BJ (cell line): ENCODE data around the gene SNTA1. TPM values are rescaled to one million over a fixed set of nuclear protein-coding genes. Genes with fewer than 3 reads are reported as not detected.

Experiments used
- CTCF ChIA-PET: fragments of 350-600 bp; formaldehyde crosslinking; extraction: SDS; loops from one replicate; lab custom pipeline; 2021; ENCODE audit warnings: antibody characterized with exemption, inconsistent platforms; lab: Yijun Ruan, JAX
- POLR2A ChIA-PET: fragments of 300-600 bp; sonication (Branson Sonifier 250); formaldehyde crosslinking; extraction: SDS; loops from one replicate; lab custom pipeline; 2021; ENCODE audit warnings: antibody characterized with exemption; lab: Charles Lee
- DNase-seq: peaks from one replicate; pipeline ENCODE4 v3.0.0-alpha.2; 2011; ENCODE audit warnings: low read depth
- H3K27me3 ChIP-seq: 2 replicates; pipeline ENCODE4 v1.6.0; 2011; ENCODE audit warnings: low read length; ENCODE audit not compliant: control insufficient read depth, insufficient read depth
- H3K36me3 ChIP-seq: 2 replicates; pipeline ENCODE4 v1.5.1; 2011; ENCODE audit warnings: low read length; ENCODE audit not compliant: control insufficient read depth, insufficient read depth
- H3K4me3 ChIP-seq: 2 replicates; pipeline ENCODE4 v1.5.1; 2011; ENCODE audit warnings: low read depth, mild to moderate bottlenecking, control low read depth, low read length
- polyA plus RNA-seq: library from polyadenylated mRNA; depleted of rRNA; stranded (reverse); fragments of >200 nt; gene quantifications from 2 replicates; pipeline ENCODE4 v1.2.3, GENCODE V29; 2011
- TF ChIP-seq, protein P1 (sequence below): IDR thresholded peaks from 2 replicates; pipeline ENCODE4 v1.5.1; 2011; ENCODE audit warnings: low read depth, mild to moderate bottlenecking, control low read depth, inconsistent platforms, low read length, moderate library complexity; ENCODE audit not compliant: insufficient read depth

Gene SNTA1
- polyA plus RNA-seq, 1 experiment, result 24.7 TPM

DNA sequence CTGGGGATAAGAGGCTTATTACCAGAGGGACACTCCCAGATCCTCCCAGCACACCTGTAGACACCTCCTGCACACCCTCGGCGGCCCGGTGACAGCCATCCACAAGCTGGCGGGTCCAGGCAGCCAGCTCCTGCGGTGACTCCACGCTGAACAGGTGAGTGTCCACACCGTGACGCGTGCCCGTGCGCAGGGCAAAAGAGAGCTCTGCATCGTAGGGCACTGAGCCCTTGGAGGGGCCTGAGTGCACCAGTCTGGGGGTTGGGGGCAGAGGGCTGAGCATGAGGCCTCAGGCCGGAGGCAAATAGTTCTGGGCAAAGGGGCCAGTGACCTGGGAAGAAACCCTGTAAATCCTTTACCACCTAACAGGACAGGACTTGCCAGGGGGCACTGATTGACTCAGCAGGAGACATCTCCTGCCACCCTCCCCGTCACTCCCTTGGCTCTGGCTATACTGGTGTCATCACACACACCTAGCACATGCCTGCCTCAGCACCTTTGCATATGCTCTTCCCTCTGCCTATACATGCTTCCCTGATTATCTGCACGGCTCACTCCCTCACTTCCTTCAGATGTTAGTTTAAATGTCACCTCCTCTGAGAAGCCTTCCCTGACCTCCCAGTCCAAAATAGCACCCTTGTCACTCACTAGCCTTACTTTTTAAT lies 33.4 kb downstream of the SNTA1 start:
- no peak overlapping the region for H3K4me3 ChIP-seq
- peaks cover 14% of the 10 kb centered on the region for H3K36me3 ChIP-seq
- TF ChIP-seq, protein P1, sequence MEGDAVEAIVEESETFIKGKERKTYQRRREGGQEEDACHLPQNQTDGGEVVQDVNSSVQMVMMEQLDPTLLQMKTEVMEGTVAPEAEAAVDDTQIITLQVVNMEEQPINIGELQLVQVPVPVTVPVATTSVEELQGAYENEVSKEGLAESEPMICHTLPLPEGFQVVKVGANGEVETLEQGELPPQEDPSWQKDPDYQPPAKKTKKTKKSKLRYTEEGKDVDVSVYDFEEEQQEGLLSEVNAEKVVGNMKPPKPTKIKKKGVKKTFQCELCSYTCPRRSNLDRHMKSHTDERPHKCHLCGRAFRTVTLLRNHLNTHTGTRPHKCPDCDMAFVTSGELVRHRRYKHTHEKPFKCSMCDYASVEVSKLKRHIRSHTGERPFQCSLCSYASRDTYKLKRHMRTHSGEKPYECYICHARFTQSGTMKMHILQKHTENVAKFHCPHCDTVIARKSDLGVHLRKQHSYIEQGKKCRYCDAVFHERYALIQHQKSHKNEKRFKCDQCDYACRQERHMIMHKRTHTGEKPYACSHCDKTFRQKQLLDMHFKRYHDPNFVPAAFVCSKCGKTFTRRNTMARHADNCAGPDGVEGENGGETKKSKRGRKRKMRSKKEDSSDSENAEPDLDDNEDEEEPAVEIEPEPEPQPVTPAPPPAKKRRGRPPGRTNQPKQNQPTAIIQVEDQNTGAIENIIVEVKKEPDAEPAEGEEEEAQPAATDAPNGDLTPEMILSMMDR, result no peak
- ChIA-PET CTCF (no interaction called here), POLR2A (no interaction called here)
- no peaks in the 10 kb centered on the region for H3K27me3 ChIP-seq
- DNase-seq, result no peak

DNA sequence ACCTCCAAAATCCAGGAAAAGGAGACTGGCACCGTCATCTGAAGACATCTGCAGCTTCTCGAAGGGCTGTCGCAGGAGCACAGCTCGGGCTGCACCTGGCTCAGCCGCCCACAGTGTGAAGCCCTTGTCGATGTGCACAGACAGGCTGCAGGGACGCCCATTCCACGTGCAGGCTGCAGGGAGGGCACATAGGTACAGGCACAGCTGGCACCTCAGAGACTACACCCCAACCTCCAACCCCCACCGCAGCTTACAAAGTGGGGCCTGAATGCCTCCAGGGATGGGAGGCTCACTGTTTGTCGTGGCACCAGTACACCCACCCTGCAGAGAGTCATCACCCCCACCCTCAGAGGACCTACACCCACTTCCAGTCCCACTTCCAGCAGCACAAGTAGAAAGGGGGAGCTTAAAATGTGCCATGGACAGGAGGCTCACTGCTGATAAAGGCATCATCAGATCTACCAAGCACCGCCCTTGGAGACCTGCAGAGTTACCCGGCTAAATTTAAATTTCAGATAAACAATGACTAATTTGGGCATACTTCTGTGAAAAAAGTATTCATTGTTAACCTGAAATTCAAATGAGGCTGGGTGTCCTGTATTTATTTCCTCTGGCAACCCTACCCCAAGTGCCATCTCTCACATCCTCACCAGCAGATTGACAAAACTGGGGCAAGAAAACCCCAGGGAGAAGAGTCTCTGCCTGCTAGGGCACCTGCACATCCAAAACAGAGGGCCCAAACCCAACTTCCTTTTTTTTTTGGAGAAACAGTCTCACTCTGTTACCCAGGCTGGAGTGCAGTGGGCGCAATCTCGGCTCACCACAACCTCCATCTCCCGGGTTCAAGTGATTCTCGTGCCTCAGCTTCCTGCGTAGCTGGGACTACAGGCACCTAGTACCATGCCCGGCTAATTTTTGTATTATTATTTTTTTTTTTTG lies 34.6 kb downstream of the SNTA1 start:
- no peaks in the 10 kb centered on the region for H3K27me3 ChIP-seq
- H3K4me3 ChIP-seq, result no peak overlapping the region
- no peak for DNase-seq
- POLR2A ChIA-PET, result no interaction called here
- peaks cover 14% of the 10 kb centered on the region for H3K36me3 ChIP-seq
- TF ChIP-seq, protein P1, result no peak
- CTCF ChIA-PET, result interaction anchor here (0.5 to 0.6 kb wide), 2 partner anchors 10 to 252 kb away, joined by 3 read pairs; no protein-coding TSS in a partner anchor

DNA sequence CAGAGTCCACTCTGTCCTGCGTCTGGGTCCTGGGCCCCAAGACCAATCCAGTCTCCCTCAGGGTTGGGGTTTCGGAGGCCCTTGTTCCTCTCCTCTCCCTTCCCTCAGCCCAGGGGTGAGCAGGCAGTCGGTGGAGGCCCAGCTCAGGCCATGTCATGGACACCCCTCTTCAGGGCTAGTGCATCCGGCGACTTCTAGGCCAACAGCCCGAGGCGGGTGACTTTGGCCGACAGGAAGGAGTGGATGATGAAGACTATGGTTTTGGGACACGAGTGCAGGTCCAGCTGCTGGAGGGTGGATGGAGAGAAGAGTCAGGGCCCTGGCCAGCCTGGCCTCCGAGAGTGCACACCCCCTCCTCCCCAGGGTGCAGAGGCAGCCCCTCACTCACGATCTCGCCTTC lies 35.2 kb downstream of the SNTA1 start:
- no peaks in the 10 kb centered on the region for H3K27me3 ChIP-seq
- H3K4me3 ChIP-seq, result no peak overlapping the region
- H3K36me3 ChIP-seq, result peaks cover 14% of the 10 kb centered on the region
- DNase-seq, result no peak
- TF ChIP-seq, protein P1, result no peak
- POLR2A ChIA-PET, result no interaction called here
- CTCF ChIA-PET, result interaction anchor here (0.5 to 0.6 kb wide), 2 partner anchors 10 to 253 kb away, joined by 3 read pairs; no protein-coding TSS in a partner anchor

DNA sequence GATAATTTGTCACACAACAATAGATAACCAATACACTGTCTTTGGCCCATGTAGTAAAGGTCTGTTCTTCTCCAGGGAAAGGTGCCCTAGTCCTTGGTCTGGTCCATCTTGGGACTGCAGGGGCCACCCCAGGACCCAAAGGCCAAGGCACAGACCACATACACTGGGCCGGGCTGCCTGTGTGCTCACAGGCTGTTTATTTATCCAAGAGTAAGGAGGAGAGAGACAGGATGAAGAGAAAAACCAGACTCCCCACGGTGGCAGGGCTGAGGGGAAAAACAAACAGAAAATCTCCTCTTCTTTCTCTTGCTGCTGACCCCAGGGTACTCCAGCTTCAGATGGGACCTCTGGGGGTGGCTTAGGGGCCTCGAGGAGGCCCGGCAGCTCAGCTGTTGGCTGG lies 35.8 kb downstream of the SNTA1 start:
- no peak for DNase-seq
- Histone ChIP-seq H3K4me3 (no peak overlapping the region), H3K27me3 (no peaks in the 10 kb centered on the region), H3K36me3 (peaks cover 14% of the 10 kb centered on the region)
- TF ChIP-seq, protein P1, result no peak
- ChIA-PET CTCF (interaction anchor here (0.7 to 1.4 kb wide), 2 partner anchors 8 to 260 kb away, joined by 3 read pairs; no protein-coding TSS in a partner anchor), POLR2A (no interaction called here)

DNA sequence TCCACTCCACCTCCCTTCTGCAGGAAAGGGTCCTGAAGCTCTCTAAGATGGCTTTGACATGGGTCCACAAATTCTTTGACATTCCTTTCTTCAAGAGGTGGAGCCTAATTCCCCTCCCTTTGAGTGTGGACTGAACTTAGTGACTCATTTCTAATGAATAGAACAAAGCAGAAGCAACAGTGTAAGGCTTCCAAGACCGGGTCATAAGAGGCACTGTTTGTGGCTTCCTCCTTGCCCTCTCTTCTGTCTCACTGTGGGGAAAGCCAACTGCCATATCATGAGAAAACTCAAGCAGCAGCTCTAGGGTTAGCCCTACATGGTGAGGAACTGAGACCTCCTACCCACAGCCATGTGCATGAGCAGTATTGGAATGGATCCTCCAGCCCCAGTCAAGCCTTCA lies 36.3 kb downstream of the SNTA1 start:
- ChIA-PET CTCF (interaction anchor here (0.7 to 1.4 kb wide), 2 partner anchors 9 to 261 kb away, joined by 3 read pairs; no protein-coding TSS in a partner anchor), POLR2A (no interaction called here)
- no peak overlapping the region for H3K4me3 ChIP-seq
- H3K27me3 ChIP-seq, result no peaks in the 10 kb centered on the region
- H3K36me3 ChIP-seq, result peaks cover 12% of the 10 kb centered on the region
- TF ChIP-seq, protein P1, result no peak
- no peak for DNase-seq
